Osteoblast (primary cell): ENCODE results near the gene DIAPH1. TPM values are rescaled to one million over a fixed set of nuclear protein-coding genes. Genes with fewer than 3 reads are reported as not detected.

Source experiments
- DNase-seq: peaks from one replicate; pipeline ENCODE4 v3.0.0; 2011; ENCODE audit warnings: low spot score, mixed read lengths; ENCODE audit not compliant: insufficient read length; ENCODE audit errors: missing footprints
- H2AFZ ChIP-seq: 2 replicates; pipeline ENCODE4 v1.6.0; 2011; ENCODE audit warnings: mild to moderate bottlenecking, low read length
- H3K27ac ChIP-seq: 2 replicates; pipeline ENCODE4 v1.5.1; 2011; ENCODE audit warnings: mild to moderate bottlenecking, low read depth, low read length, moderate library complexity
- H3K27me3 ChIP-seq: 2 replicates; pipeline ENCODE4 v1.6.0; 2012; ENCODE audit warnings: mild to moderate bottlenecking, control low read depth, inconsistent platforms, low read length, moderate library complexity; ENCODE audit not compliant: insufficient read depth
- H3K36me3 ChIP-seq: 2 replicates; pipeline ENCODE4 v1.5.1; 2011; ENCODE audit warnings: mild to moderate bottlenecking, low read length, control low read depth, moderate library complexity; ENCODE audit not compliant: insufficient read depth
- H3K4me1 ChIP-seq: 2 replicates; pipeline ENCODE4 v1.5.1; 2011; ENCODE audit warnings: mild to moderate bottlenecking, low read length, control low read depth, moderate library complexity; ENCODE audit not compliant: insufficient read depth
- H3K4me2 ChIP-seq: 2 replicates; pipeline ENCODE4 v1.6.0; 2011; ENCODE audit warnings: mild to moderate bottlenecking, low read length; ENCODE audit not compliant: insufficient read depth
- H3K4me3 ChIP-seq: fragments of 200-600 bp; sonication (generic); 3 replicates; pipeline ENCODE4 v1.5.1; 2012; ENCODE audit warnings: mild to moderate bottlenecking, low read length, inconsistent platforms; ENCODE audit not compliant: insufficient read depth
- H3K79me2 ChIP-seq: 2 replicates; pipeline ENCODE4 v1.6.0; 2012; ENCODE audit warnings: mild to moderate bottlenecking, low read length, control low read depth, inconsistent platforms; ENCODE audit not compliant: insufficient read depth
- H3K9me3 ChIP-seq: 2 replicates; pipeline ENCODE4 v1.5.1; 2011; ENCODE audit warnings: low read depth, low read length, control low read depth
- H4K20me1 ChIP-seq: 2 replicates; pipeline ENCODE4 v1.6.0; 2012; ENCODE audit warnings: mild to moderate bottlenecking, low read length, control low read depth; ENCODE audit not compliant: insufficient read depth
- CTCF ChIP-seq: IDR thresholded peaks from 2 replicates; pipeline ENCODE4 v1.5.1; 2011; ENCODE audit warnings: mild to moderate bottlenecking, low read depth, low read length, moderate library complexity; ENCODE audit errors: extremely low read depth
- small RNA-seq: library from RNA; depleted of rRNA; stranded (forward); fragments of <200 nt; gene quantifications from one replicate; pipeline ENCODE3, GENCODE V24; 2012
- total RNA-seq: library from RNA; depleted of rRNA; stranded (reverse); fragments of >200 nt; gene quantifications from 2 replicates; pipeline ENCODE4 v1.2.3, GENCODE V29; 2012

DIAPH1 gene
- total RNA-seq, 1 donor: 18.5 TPM

- no peak for TF ChIP-seq CTCF
- Histone ChIP-seq H4K20me1 (no peaks in the 10 kb centered on the region), H3K4me1 (no peaks in the 10 kb centered on the region), H3K79me2 (peaks cover 17% of the 10 kb centered on the region), H3K36me3 (no peaks in the 10 kb centered on the region), H3K9me3 (no peaks in the 10 kb centered on the region), H2AFZ (no peak overlapping the region), H3K27ac (no peak overlapping the region), H3K27me3 (no peaks in the 10 kb centered on the region), H3K4me3 (no peak overlapping the region), H3K4me2 (no peak overlapping the region)
- DNase-seq: no peak
Observed at GRCh38 chr5:141465351-141465750, 153.4 kb downstream of the DIAPH1 start.

Small RNA genes within 50 kb of the gene (small RNA-seq; reads per million reads assigned to genes)
- gene RPS27AP10: not detected

Other genes with a start within 250 kb of the DIAPH1 start
- 6.2 and 8.0 TPM in 2 replicates for gene PCDHGB3, start 248.8 kb downstream of the DIAPH1 start, total RNA-seq
- gene PCDHGA6, start 245.1 kb downstream of the DIAPH1 start, total RNA-seq: 5.0 and 5.1 TPM in 2 replicates
- 6.5 TPM in 2 replicates for gene PCDHGA7, start 236.3 kb downstream of the DIAPH1 start, total RNA-seq
- gene PCDHGB4, start 231.3 kb downstream of the DIAPH1 start, total RNA-seq: 14.1 and 15.9 TPM in 2 replicates
- 3.5 and 3.6 TPM in 2 replicates for gene PCDHGA8, start 226.4 kb downstream of the DIAPH1 start, total RNA-seq
- 21.5 and 24.2 TPM in 2 replicates for gene PCDHGB5, start 221.1 kb downstream of the DIAPH1 start, total RNA-seq
- gene PCDHGA9, start 216.2 kb downstream of the DIAPH1 start, total RNA-seq: 6.2 and 6.5 TPM in 2 replicates
- gene PCDHGB6, start 211.0 kb downstream of the DIAPH1 start, total RNA-seq: 6.2 and 8.0 TPM in 2 replicates
- gene PCDHGA10, start 206.0 kb downstream of the DIAPH1 start, total RNA-seq: 23.2 and 24.8 TPM in 2 replicates
- gene PCDHGB7, start 201.3 kb downstream of the DIAPH1 start, total RNA-seq: 18.5 and 19.2 TPM in 2 replicates
- 12.3 and 16.5 TPM in 2 replicates for gene PCDHGA11, start 197.9 kb downstream of the DIAPH1 start, total RNA-seq
- gene PCDHGA12, start 188.5 kb downstream of the DIAPH1 start, total RNA-seq: 20.6 and 33.6 TPM in 2 replicates
- 59.4 and 91.3 TPM in 2 replicates for gene PCDHGC3, start 143.0 kb downstream of the DIAPH1 start, total RNA-seq
- 2.9 and 3.8 TPM in 2 replicates for gene PCDHGC4, start 134.0 kb downstream of the DIAPH1 start, total RNA-seq
- gene PCDHGC5, start 129.9 kb downstream of the DIAPH1 start, total RNA-seq: 3.6 and 5.3 TPM in 2 replicates
- 47.8 and 50.4 TPM in 2 replicates for gene HDAC3, start 17.8 kb upstream of the DIAPH1 start, total RNA-seq
- gene RELL2, start 18.0 kb upstream of the DIAPH1 start, total RNA-seq: 4.4 and 5.1 TPM in 2 replicates
- gene FCHSD1, start 32.4 kb upstream of the DIAPH1 start, total RNA-seq: 21.8 and 22.4 TPM in 2 replicates
- gene ARAP3, start 63.2 kb upstream of the DIAPH1 start, total RNA-seq: 2.1 and 2.2 TPM in 2 replicates